Measurements from ENCODE around the gene TEX19. TPM values are rescaled to one million over a fixed set of nuclear protein-coding genes. Genes with fewer than 3 reads are reported as not detected.
"Not testable (repeated sequence)": the region's sequence is repeated elsewhere in the genome, so short reads cannot be mapped to it uniquely, and the experiment has no call there.

Gene TEX19
- total RNA-seq, 2 donors from 2014 or later, result 0.46 to 0.48 TPM

GRCh38 chr17:82346342-82347300 lies 12.4 kb upstream of the TEX19 start:
- Histone ChIP-seq H3K4me3 (ENCODE audit: low read length) (no peak overlapping the region), H3K27me3 (ENCODE audit: control insufficient read depth, insufficient read depth, low read length, poor library complexity, severe bottlenecking) (no peaks in the 10 kb centered on the region), H3K9me3 (ENCODE audit: control insufficient read depth, low read length) (no peaks in the 10 kb centered on the region), H3K4me1 (ENCODE audit: control insufficient read depth, insufficient read depth, low read length) (no peaks in the 10 kb centered on the region), H3K36me3 (ENCODE audit: control insufficient read depth, insufficient read depth, low read length) (no peaks in the 10 kb centered on the region), H3K27ac (ENCODE audit: low read depth, low read length) (no peak overlapping the region), H3K9ac (ENCODE audit: extremely low read depth, low read length, poor library complexity, severe bottlenecking) (no peak overlapping the region)
- 92 to 94% methylated on average over 27 to 28 of the region's 28 CpGs for WGBS, 2 experiments (ENCODE audit: insufficient coverage in 1 of 2, insufficient read length in 1 of 2)
- no peak for DNase-seq
- Mint-ChIP-seq H3K4me3 (no peak overlapping the region), H3K27ac (no peak overlapping the region), H3K9me3 (peaks cover 10% of the 10 kb centered on the region), H3K36me3 (ENCODE audit: low read depth) (no peaks in the 10 kb centered on the region), H3K27me3 (ENCODE audit: insufficient read depth) (peaks cover 5% of the 10 kb centered on the region), H3K4me1 (peaks cover 13% of the 10 kb centered on the region)
- no peak for TF ChIP-seq CTCF (conservative IDR thresholded peaks at IDR 0.05)

DNA sequence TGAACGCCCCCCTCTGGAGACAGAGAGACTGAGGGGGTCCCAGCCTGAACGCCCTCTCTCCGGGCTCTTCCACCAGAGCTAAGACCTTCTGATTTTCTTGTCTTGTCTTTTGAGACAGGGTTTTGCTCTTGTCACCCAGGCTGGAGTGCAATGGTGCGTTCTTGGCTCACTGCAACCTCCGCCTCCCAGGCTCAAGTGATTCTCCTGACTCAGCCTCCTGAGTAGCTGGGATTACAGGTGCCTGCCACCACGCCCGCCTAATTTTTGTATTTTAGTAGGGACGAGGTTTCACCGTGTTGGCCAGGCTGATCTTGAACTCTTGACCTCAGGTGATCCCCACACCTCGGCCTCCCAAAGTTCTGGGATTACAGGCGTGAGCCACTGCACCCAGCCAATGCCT lies 11.1 kb upstream of the TEX19 start:
- WGBS, 2 experiments (ENCODE audit: insufficient coverage in 1 of 2, insufficient read length in 1 of 2), result 84 to 90% methylated on average over 11 of the region's 11 CpGs
- not testable (repeated sequence) for H3K36me3 Mint-ChIP-seq (ENCODE audit: low read depth); DNase-seq; H3K27ac Mint-ChIP-seq; H3K36me3 ChIP-seq (ENCODE audit: control insufficient read depth, insufficient read depth, low read length); H3K4me3 Mint-ChIP-seq; H3K27me3 ChIP-seq (ENCODE audit: control insufficient read depth, insufficient read depth, low read length, poor library complexity, severe bottlenecking); H3K4me3 ChIP-seq (ENCODE audit: low read length); H3K9ac ChIP-seq (ENCODE audit: extremely low read depth, low read length, poor library complexity, severe bottlenecking); H3K27me3 Mint-ChIP-seq (ENCODE audit: insufficient read depth); H3K4me1 ChIP-seq (ENCODE audit: control insufficient read depth, insufficient read depth, low read length); H3K27ac ChIP-seq (ENCODE audit: low read depth, low read length); H3K9me3 Mint-ChIP-seq; H3K9me3 ChIP-seq (ENCODE audit: control insufficient read depth, low read length)
- H3K4me1 Mint-ChIP-seq, result peaks cover 12% of the 10 kb centered on the region

- 87 to 88% methylated on average over 9 of the region's 9 CpGs for WGBS, 2 experiments (ENCODE audit: insufficient coverage in 1 of 2, insufficient read length in 1 of 2)
- no peak for DNase-seq
- no peak overlapping the region for H3K4me3 Mint-ChIP-seq
- no peak for TF ChIP-seq CTCF (conservative IDR thresholded peaks at IDR 0.05)
- Histone ChIP-seq H3K4me3 (ENCODE audit: low read length) (no peak overlapping the region), H3K9ac (ENCODE audit: extremely low read depth, low read length, poor library complexity, severe bottlenecking) (no peak overlapping the region), H3K27ac (ENCODE audit: low read depth, low read length) (no peak overlapping the region), H3K36me3 (ENCODE audit: control insufficient read depth, insufficient read depth, low read length) (no peaks in the 10 kb centered on the region), H3K27me3 (ENCODE audit: control insufficient read depth, insufficient read depth, low read length, poor library complexity, severe bottlenecking) (no peaks in the 10 kb centered on the region), H3K9me3 (ENCODE audit: control insufficient read depth, low read length) (no peaks in the 10 kb centered on the region), H3K4me1 (ENCODE audit: control insufficient read depth, insufficient read depth, low read length) (no peaks in the 10 kb centered on the region)
- H3K27me3 Mint-ChIP-seq (ENCODE audit: insufficient read depth), result no peaks in the 10 kb centered on the region
- peaks cover 11% of the 10 kb centered on the region for H3K4me1 Mint-ChIP-seq
- no peaks in the 10 kb centered on the region for H3K36me3 Mint-ChIP-seq (ENCODE audit: low read depth)
- H3K9me3 Mint-ChIP-seq, result no peaks in the 10 kb centered on the region
- no peak overlapping the region for H3K27ac Mint-ChIP-seq
These were observed 10.6 kb upstream of the TEX19 start for GRCh38 chr17:82348434-82348833.
